ENCODE results near the gene ZCCHC4. TPM values are rescaled to one million over a fixed set of nuclear protein-coding genes. Genes with fewer than 3 reads are reported as not detected.

Gene ZCCHC4
- total RNA-seq, 1 experiment from 2014 or later, result 13.1 TPM

GRCh38 chr4:25310803-25311166 lies 1.8 kb upstream of the ZCCHC4 start:
- CTCF ChIA-PET, result no interaction called here
- no peak overlapping the region for H3K4me3 Mint-ChIP-seq (ENCODE audit: unreplicated experiment)
- peaks cover 15% of the 10 kb centered on the region for H3K4me1 ChIP-seq
- H3K4me3 ChIP-seq (ENCODE audit: low read depth, low read length), result no peak overlapping the region
- H3K27me3 Mint-ChIP-seq (ENCODE audit: insufficient read depth, unreplicated experiment), result no peaks in the 10 kb centered on the region
- POLR2A ChIA-PET, result no interaction called here
- no TSS peak for BruUV-seq (replicated peaks)
- peaks cover 15% of the 10 kb centered on the region for H3K36me3 Mint-ChIP-seq (ENCODE audit: insufficient read depth, unreplicated experiment)
- DNase-seq, result no peak
- H3K4me1 Mint-ChIP-seq (ENCODE audit: low read depth, unreplicated experiment), result peaks cover 7% of the 10 kb centered on the region
- H3K27ac Mint-ChIP-seq (ENCODE audit: unreplicated experiment), result no peak overlapping the region
- H3K36me3 ChIP-seq (ENCODE audit: control insufficient read depth, insufficient read depth, low read length), result no peaks in the 10 kb centered on the region
- no peaks in the 10 kb centered on the region for H3K27me3 ChIP-seq (replicated peaks; ENCODE audit: control insufficient read depth, insufficient read depth, low read length)
- no peak for TF ChIP-seq CTCF (IDR thresholded peaks at IDR 0.05; ENCODE audit: insufficient read depth in 1 of 2, low read depth in 1 of 2, low read length in 1 of 2, severe bottlenecking in 1 of 2, unreplicated experiment in 1 of 2)
- intact Hi-C loops (cut with micrococcal nuclease; ENCODE audit: unreplicated experiment), result loop anchor here (5.0 kb wide), 1 partner anchor 57 kb away; no protein-coding TSS in a partner anchor
- no peaks in the 10 kb centered on the region for H3K9me3 ChIP-seq
- H3K9me3 Mint-ChIP-seq (ENCODE audit: unreplicated experiment), result no peaks in the 10 kb centered on the region

- Histone ChIP-seq H3K27me3 (replicated peaks; ENCODE audit: control insufficient read depth, insufficient read depth, low read length) (no peaks in the 10 kb centered on the region), H3K9me3 (no peaks in the 10 kb centered on the region), H3K4me3 (ENCODE audit: low read depth, low read length) (peak overlapping the region; percentile 78), H3K4me1 (peaks cover 15% of the 10 kb centered on the region), H3K36me3 (ENCODE audit: control insufficient read depth, insufficient read depth, low read length) (no peaks in the 10 kb centered on the region)
- Mint-ChIP-seq H3K27me3 (ENCODE audit: insufficient read depth, unreplicated experiment) (no peaks in the 10 kb centered on the region), H3K4me1 (ENCODE audit: low read depth, unreplicated experiment) (peaks cover 7% of the 10 kb centered on the region), H3K4me3 (ENCODE audit: unreplicated experiment) (peak overlapping the region; percentile 98), H3K36me3 (ENCODE audit: insufficient read depth, unreplicated experiment) (peaks cover 23% of the 10 kb centered on the region), H3K9me3 (ENCODE audit: unreplicated experiment) (no peaks in the 10 kb centered on the region), H3K27ac (ENCODE audit: unreplicated experiment) (peak overlapping the region; percentile 100)
- TF ChIP-seq CTCF (IDR thresholded peaks at IDR 0.05; ENCODE audit: insufficient read depth in 1 of 2, low read depth in 1 of 2, low read length in 1 of 2, severe bottlenecking in 1 of 2, unreplicated experiment in 1 of 2), result no peak
- no TSS peak for BruUV-seq (replicated peaks)
- peak in 1 of 2 experiments; percentile 20 for DNase-seq
- ChIA-PET POLR2A (interaction anchor here (1.0 to 1.8 kb wide), 4 partner anchors 10 to 153 kb away, joined by 4 to 17 read pairs (median 10); partner anchors contain the start of genes PI4K2B and SEPSECS), CTCF (interaction anchor here (0.6 to 1.9 kb wide), 13 partner anchors 10 to 284 kb away, joined by 3 to 34 read pairs (median 4); partner anchors contain the start of genes PI4K2B and SEPSECS)
- intact Hi-C loops (cut with micrococcal nuclease; ENCODE audit: unreplicated experiment), result loop anchor here (2.0 to 5.0 kb wide), 3 partner anchors 54 to 79 kb away; partner anchors contain the start of genes ANAPC4 and PI4K2B
These were observed 774 bp downstream of the ZCCHC4 start for GRCh38 chr4:25313201-25313895.

GRCh38 chr4:25320336-25320735 lies 7.8 kb downstream of the ZCCHC4 start:
- no peaks in the 10 kb centered on the region for H3K36me3 ChIP-seq (ENCODE audit: control insufficient read depth, insufficient read depth, low read length)
- BruUV-seq (replicated peaks), result no TSS peak
- Mint-ChIP-seq H3K9me3 (ENCODE audit: unreplicated experiment) (no peaks in the 10 kb centered on the region), H3K27me3 (ENCODE audit: insufficient read depth, unreplicated experiment) (no peaks in the 10 kb centered on the region), H3K27ac (ENCODE audit: unreplicated experiment) (no peak overlapping the region), H3K4me1 (ENCODE audit: low read depth, unreplicated experiment) (no peaks in the 10 kb centered on the region), H3K36me3 (ENCODE audit: insufficient read depth, unreplicated experiment) (peaks cover 14% of the 10 kb centered on the region), H3K4me3 (ENCODE audit: unreplicated experiment) (no peak overlapping the region)
- TF ChIP-seq CTCF (IDR thresholded peaks at IDR 0.05; ENCODE audit: insufficient read depth in 1 of 2, low read depth in 1 of 2, low read length in 1 of 2, severe bottlenecking in 1 of 2, unreplicated experiment in 1 of 2), result no peak
- no peaks in the 10 kb centered on the region for H3K9me3 ChIP-seq
- ChIA-PET POLR2A (no interaction called here), CTCF (no interaction called here)
- no peak overlapping the region for H3K4me3 ChIP-seq (ENCODE audit: low read depth, low read length)
- no peaks in the 10 kb centered on the region for H3K27me3 ChIP-seq (replicated peaks; ENCODE audit: control insufficient read depth, insufficient read depth, low read length)
- DNase-seq, result no peak
- H3K4me1 ChIP-seq, result no peaks in the 10 kb centered on the region
- intact Hi-C loops (cut with micrococcal nuclease; ENCODE audit: unreplicated experiment), result no loop called here
